Endodermal cell (in vitro differentiated cells): ENCODE results near the gene COLQ. TPM values are rescaled to one million over a fixed set of nuclear protein-coding genes. Genes with fewer than 3 reads are reported as not detected.
"Not testable (repeated sequence)": the region's sequence is repeated elsewhere in the genome, so short reads cannot be mapped to it uniquely, and the experiment has no call there.

Experiments
- DNase-seq: peaks from one replicate; pipeline ENCODE4 v3.0.0-alpha.2; 2017
- H3K27ac ChIP-seq: 2 replicates; pipeline ENCODE4 v1.5.1; 2013; ENCODE audit warnings: mild to moderate bottlenecking, low read depth, low read length, moderate library complexity
- H3K27me3 ChIP-seq: 2 replicates; pipeline ENCODE4 v1.6.1; 2013; ENCODE audit warnings: mild to moderate bottlenecking, low read length, moderate library complexity; ENCODE audit not compliant: insufficient read depth, control insufficient read depth, poor library complexity, severe bottlenecking
- H3K36me3 ChIP-seq: 2 replicates; pipeline ENCODE4 v1.7.0; 2013; ENCODE audit warnings: mild to moderate bottlenecking, low read length, moderate library complexity; ENCODE audit not compliant: control insufficient read depth, insufficient read depth
- H3K4me1 ChIP-seq: one replicate; pipeline ENCODE4 v1.7.0; 2013; ENCODE audit warnings: low read length; ENCODE audit not compliant: control insufficient read depth, insufficient read depth
- H3K4me3 ChIP-seq: 2 replicates; pipeline ENCODE4 v1.5.1; 2013; ENCODE audit warnings: mild to moderate bottlenecking, low read length, moderate library complexity
- H3K9ac ChIP-seq: 2 replicates; pipeline ENCODE4 v1.6.1; 2013; ENCODE audit warnings: mild to moderate bottlenecking, low read length, moderate library complexity; ENCODE audit not compliant: poor library complexity, severe bottlenecking; ENCODE audit errors: extremely low read depth
- H3K9me3 ChIP-seq: 2 replicates; pipeline ENCODE4 v1.6.1; 2013; ENCODE audit warnings: mild to moderate bottlenecking, low read length, moderate library complexity; ENCODE audit not compliant: control insufficient read depth
- H3K27ac Mint-ChIP-seq: 2 replicates; pipeline ENCODE4 v1.8.0; 2020; ENCODE audit warnings: mixed read lengths
- H3K27me3 Mint-ChIP-seq: 2 replicates; pipeline ENCODE4 v1.8.0; 2021; ENCODE audit warnings: mild to moderate bottlenecking, mixed read lengths; ENCODE audit not compliant: insufficient read depth
- H3K36me3 Mint-ChIP-seq: 2 replicates; pipeline ENCODE4 v1.8.0; 2020; ENCODE audit warnings: low read depth, mixed read lengths
- H3K4me1 Mint-ChIP-seq: 2 replicates; pipeline ENCODE4 v1.8.0; 2020; ENCODE audit warnings: mixed read lengths
- H3K4me3 Mint-ChIP-seq: 2 replicates; pipeline ENCODE4 v1.8.0; 2020; ENCODE audit warnings: mild to moderate bottlenecking, moderate library complexity, mixed read lengths
- H3K9me3 Mint-ChIP-seq: 2 replicates; pipeline ENCODE4 v1.8.0; 2020; ENCODE audit warnings: mild to moderate bottlenecking, mixed read lengths
- CTCF ChIP-seq: fragments of 200-600 bp; sonication (generic); conservative IDR thresholded peaks from 2 replicates; pipeline ENCODE4 v1.5.0; 2021; ENCODE audit warnings: antibody characterized with exemption, mild to moderate bottlenecking
- WGBS, 2 experiments: methylation state at CpG; one replicate each; pipeline versions ENCODE4 v1.1.5 to v1.1.7; 2013; ENCODE audit warnings: missing lambda C conversion rate in 2 of 2, mixed read lengths in 1 of 2; ENCODE audit not compliant: insufficient coverage in 1 of 2, insufficient read length in 1 of 2; 5-methylcytosine and 5-hydroxymethylcytosine counted together
- total RNA-seq, 2 donors: library from RNA; stranded (reverse); fragmentation: NEBNext Ultra II Directional in 1 of 2; extraction: Animal tissue kit (Norgen Biotek cat#: 25700) in 1 of 2; gene quantifications; 2 replicates in 1 of 2; 3 replicates in 1 of 2; pipeline ENCODE4 v1.2.1, GENCODE V29; 2021

COLQ gene
- total RNA-seq, 2 donors from 2014 or later: 3.1 to 7.3 TPM

GRCh38 chr3:15538345-15538744 is 16.8 kb upstream of the COLQ start:
- Mint-ChIP-seq H3K27me3 (no peaks in the 10 kb centered on the region), H3K27ac (no peak overlapping the region), H3K4me1 (no peaks in the 10 kb centered on the region), H3K9me3 (no peaks in the 10 kb centered on the region), H3K4me3 (no peak overlapping the region), H3K36me3 (no peaks in the 10 kb centered on the region)
- Histone ChIP-seq H3K27me3 (no peaks in the 10 kb centered on the region), H3K9me3 (no peaks in the 10 kb centered on the region), H3K9ac (no peak overlapping the region), H3K4me1 (no peaks in the 10 kb centered on the region), H3K27ac (no peak overlapping the region), H3K36me3 (no peaks in the 10 kb centered on the region), H3K4me3 (no peak overlapping the region)
- no peak for DNase-seq
- WGBS, 2 experiments: 78 to 82% methylated on average over 1 to 2 of the region's 2 CpGs
- TF ChIP-seq CTCF: no peak

GRCh38 chr3:15536856-15537255 is 15.3 kb upstream of the COLQ start:
- H3K27ac Mint-ChIP-seq: no peak overlapping the region
- H3K27me3 ChIP-seq: no peaks in the 10 kb centered on the region
- H3K4me1 Mint-ChIP-seq: no peaks in the 10 kb centered on the region
- no peak for TF ChIP-seq CTCF
- H3K4me1 ChIP-seq: no peaks in the 10 kb centered on the region
- no peak overlapping the region for H3K4me3 Mint-ChIP-seq
- no peaks in the 10 kb centered on the region for H3K9me3 ChIP-seq
- H3K9me3 Mint-ChIP-seq: no peaks in the 10 kb centered on the region
- H3K9ac ChIP-seq: no peak overlapping the region
- DNase-seq: no peak
- no peaks in the 10 kb centered on the region for H3K27me3 Mint-ChIP-seq
- WGBS, 2 experiments: 78 to 86% methylated on average over 2 of the region's 2 CpGs
- no peaks in the 10 kb centered on the region for H3K36me3 Mint-ChIP-seq
- H3K27ac ChIP-seq: no peak overlapping the region
- no peak overlapping the region for H3K4me3 ChIP-seq
- no peaks in the 10 kb centered on the region for H3K36me3 ChIP-seq

GRCh38 chr3:15535732-15536131 is 14.2 kb upstream of the COLQ start:
- H3K4me1 Mint-ChIP-seq: peaks cover under 1% of the 10 kb centered on the region
- Histone ChIP-seq H3K27me3 (no peaks in the 10 kb centered on the region), H3K4me1 (no peaks in the 10 kb centered on the region), H3K9ac (no peak overlapping the region), H3K4me3 (no peak overlapping the region), H3K27ac (no peak overlapping the region), H3K36me3 (no peaks in the 10 kb centered on the region), H3K9me3 (no peaks in the 10 kb centered on the region)
- no peak overlapping the region for H3K27ac Mint-ChIP-seq
- DNase-seq: no peak
- no peaks in the 10 kb centered on the region for H3K36me3 Mint-ChIP-seq
- H3K4me3 Mint-ChIP-seq: no peak overlapping the region
- no peaks in the 10 kb centered on the region for H3K9me3 Mint-ChIP-seq
- 95% methylated on average over 1 of the region's 1 CpG; no CpG with 5 or more reads in 1 of the 2 experiments for WGBS, 2 experiments
- no peak for TF ChIP-seq CTCF
- no peaks in the 10 kb centered on the region for H3K27me3 Mint-ChIP-seq

GRCh38 chr3:15532614-15533013 is 11.1 kb upstream of the COLQ start:
- WGBS, 2 experiments: 90 to 100% methylated on average over 1 to 2 of the region's 2 CpGs
- not testable (repeated sequence) for H3K27ac ChIP-seq, H3K36me3 ChIP-seq, H3K36me3 Mint-ChIP-seq, H3K27me3 Mint-ChIP-seq, H3K27me3 ChIP-seq, H3K9ac ChIP-seq, H3K27ac Mint-ChIP-seq, DNase-seq, H3K9me3 ChIP-seq, H3K4me1 Mint-ChIP-seq, H3K4me3 ChIP-seq, H3K4me3 Mint-ChIP-seq, H3K4me1 ChIP-seq, H3K9me3 Mint-ChIP-seq
